Measurements from ENCODE around the gene SERINC2. TPM values are rescaled to one million over a fixed set of nuclear protein-coding genes. Genes with fewer than 3 reads are reported as not detected.

The SERINC2 gene
- total and polyA plus RNA-seq, 9 of the 15 experiments (the other 6 are each of a cell fraction or from before 2014, with no cell fraction given) = 0.07 to 1.2 (median 0.70) TPM; not detected in 2

DNA sequence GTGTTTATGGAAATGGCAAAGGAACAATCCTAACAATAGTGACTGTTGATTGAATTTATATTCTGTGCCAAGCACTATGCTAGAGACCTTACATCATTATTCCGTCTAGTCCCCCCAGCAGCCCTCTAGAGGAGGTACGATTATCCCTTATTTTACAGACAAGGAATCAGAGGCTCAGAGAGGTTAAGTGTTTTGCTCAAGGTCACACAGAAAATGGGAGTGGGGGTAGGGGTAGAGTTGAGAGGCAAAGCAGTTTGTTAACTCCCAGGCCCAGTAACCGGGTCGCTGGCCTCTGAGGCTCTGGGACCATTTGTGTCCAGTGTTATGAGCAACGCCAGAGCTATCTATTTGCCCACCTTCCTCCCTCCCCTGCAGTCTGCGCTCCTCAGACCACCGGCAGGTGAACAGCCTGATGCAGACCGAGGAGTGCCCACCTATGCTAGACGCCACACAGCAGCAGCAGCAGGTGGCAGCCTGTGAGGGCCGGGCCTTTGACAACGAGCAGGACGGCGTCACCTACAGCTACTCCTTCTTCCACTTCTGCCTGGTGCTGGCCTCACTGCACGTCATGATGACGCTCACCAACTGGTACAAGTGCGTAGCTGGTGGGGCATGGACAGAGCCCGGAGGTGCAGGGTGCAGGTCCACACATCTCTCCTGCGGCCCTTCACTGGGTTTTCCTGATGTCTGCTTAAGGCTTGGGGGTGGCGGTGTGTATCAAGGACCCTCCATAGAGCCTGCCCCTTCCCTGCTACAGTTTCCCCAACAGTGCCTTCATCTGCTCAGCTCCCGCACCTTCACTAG, 19.8 kb downstream of the SERINC2 start (continued):
- peak; percentile 80 for TF ChIP-seq CREB1 (IDR thresholded peaks at IDR 0.05)
- TF ChIP-seq CREB1 (CRISPR knock-in tag; IDR thresholded peaks at IDR 0.05) = peak; percentile 71; the same call in 1 of the 2 replicates
- TF ChIP-seq FOXK1 (CRISPR knock-in tag; IDR thresholded peaks at IDR 0.05; ENCODE audit: borderline replicate concordance) = no peak
- no peak for TF ChIP-seq FOXP1 (CRISPR knock-in tag; IDR thresholded peaks at IDR 0.05)
- TF ChIP-seq SAFB2 (IDR thresholded peaks at IDR 0.05; ENCODE audit: borderline replicate concordance, low read depth, low read length, severe bottlenecking) = no peak
- TF ChIP-seq CREM (IDR thresholded peaks at IDR 0.05; ENCODE audit: low read depth) = peak; percentile 79
- no peak for TF ChIP-seq TRIM24 (IDR thresholded peaks at IDR 0.05)
- TF ChIP-seq ZKSCAN3 (CRISPR knock-in tag; IDR thresholded peaks at IDR 0.05) = no peak
- peak; percentile 69 for TF ChIP-seq ZFP36 (IDR thresholded peaks at IDR 0.05; ENCODE audit: low read depth, low read length, partially characterized antibody)
- TF ChIP-seq SRSF9 (IDR thresholded peaks at IDR 0.05; ENCODE audit: borderline replicate concordance, low read depth, low read length) = no peak
- TF ChIP-seq, protein P1, sequence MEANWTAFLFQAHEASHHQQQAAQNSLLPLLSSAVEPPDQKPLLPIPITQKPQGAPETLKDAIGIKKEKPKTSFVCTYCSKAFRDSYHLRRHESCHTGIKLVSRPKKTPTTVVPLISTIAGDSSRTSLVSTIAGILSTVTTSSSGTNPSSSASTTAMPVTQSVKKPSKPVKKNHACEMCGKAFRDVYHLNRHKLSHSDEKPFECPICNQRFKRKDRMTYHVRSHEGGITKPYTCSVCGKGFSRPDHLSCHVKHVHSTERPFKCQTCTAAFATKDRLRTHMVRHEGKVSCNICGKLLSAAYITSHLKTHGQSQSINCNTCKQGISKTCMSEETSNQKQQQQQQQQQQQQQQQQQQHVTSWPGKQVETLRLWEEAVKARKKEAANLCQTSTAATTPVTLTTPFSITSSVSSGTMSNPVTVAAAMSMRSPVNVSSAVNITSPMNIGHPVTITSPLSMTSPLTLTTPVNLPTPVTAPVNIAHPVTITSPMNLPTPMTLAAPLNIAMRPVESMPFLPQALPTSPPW (CRISPR knock-in tag; IDR thresholded peaks at IDR 0.05) = no peak
- TF ChIP-seq ZNF583 (CRISPR knock-in tag; IDR thresholded peaks at IDR 0.05) = no peak
- no peak for TF ChIP-seq THRAP3 (IDR thresholded peaks at IDR 0.05; ENCODE audit: borderline replicate concordance)
- TF ChIP-seq, protein P2, sequence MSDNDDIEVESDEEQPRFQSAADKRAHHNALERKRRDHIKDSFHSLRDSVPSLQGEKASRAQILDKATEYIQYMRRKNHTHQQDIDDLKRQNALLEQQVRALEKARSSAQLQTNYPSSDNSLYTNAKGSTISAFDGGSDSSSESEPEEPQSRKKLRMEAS (CRISPR knock-in tag; IDR thresholded peaks at IDR 0.05) = no peak
- no peak for TF ChIP-seq ATF1 (CRISPR knock-in tag; IDR thresholded peaks at IDR 0.05)
- peak; percentile 78 for TF ChIP-seq ATF1 (tag; IDR thresholded peaks at IDR 0.05)
- TF ChIP-seq ASH1L (IDR thresholded peaks at IDR 0.05; ENCODE audit: borderline replicate concordance, low read depth, partially characterized antibody) = no peak
- TF ChIP-seq PPARD (CRISPR knock-in tag; IDR thresholded peaks at IDR 0.05) = no peak

All from K562 (cell line).